ENCODE data around the gene COL23A1. TPM values are rescaled to one million over a fixed set of nuclear protein-coding genes. Genes with fewer than 3 reads are reported as not detected.

The COL23A1 gene
- total and polyA plus RNA-seq, 2 experiments from 2014 or later: 4.8 to 8.2 TPM

DNA sequence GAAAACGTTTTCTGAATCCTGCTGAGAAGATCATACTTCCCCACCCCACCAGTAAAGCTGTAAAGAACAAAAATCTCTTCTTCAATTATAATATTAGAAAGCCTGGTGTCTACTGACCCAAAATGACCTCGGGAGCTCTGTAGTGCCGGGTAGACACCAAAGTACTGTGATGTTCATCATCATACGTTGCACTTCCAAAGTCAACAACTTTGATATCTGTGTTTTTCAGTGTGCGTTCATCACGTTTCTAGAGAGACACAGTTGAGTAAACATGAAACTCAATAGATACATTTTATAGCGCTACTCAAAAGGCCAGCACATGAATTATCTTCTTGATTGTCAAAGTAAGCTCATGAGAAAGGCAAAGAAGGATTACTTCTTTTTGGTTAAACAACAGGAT lies 22.1 kb upstream of the COL23A1 start:
- H3K4me2 ChIP-seq: no peak overlapping the region
- no peak for TF ChIP-seq ZNF331 (CRISPR knock-in tag; IDR thresholded peaks at IDR 0.05; ENCODE audit: low read depth)
- TF ChIP-seq, protein P1, sequence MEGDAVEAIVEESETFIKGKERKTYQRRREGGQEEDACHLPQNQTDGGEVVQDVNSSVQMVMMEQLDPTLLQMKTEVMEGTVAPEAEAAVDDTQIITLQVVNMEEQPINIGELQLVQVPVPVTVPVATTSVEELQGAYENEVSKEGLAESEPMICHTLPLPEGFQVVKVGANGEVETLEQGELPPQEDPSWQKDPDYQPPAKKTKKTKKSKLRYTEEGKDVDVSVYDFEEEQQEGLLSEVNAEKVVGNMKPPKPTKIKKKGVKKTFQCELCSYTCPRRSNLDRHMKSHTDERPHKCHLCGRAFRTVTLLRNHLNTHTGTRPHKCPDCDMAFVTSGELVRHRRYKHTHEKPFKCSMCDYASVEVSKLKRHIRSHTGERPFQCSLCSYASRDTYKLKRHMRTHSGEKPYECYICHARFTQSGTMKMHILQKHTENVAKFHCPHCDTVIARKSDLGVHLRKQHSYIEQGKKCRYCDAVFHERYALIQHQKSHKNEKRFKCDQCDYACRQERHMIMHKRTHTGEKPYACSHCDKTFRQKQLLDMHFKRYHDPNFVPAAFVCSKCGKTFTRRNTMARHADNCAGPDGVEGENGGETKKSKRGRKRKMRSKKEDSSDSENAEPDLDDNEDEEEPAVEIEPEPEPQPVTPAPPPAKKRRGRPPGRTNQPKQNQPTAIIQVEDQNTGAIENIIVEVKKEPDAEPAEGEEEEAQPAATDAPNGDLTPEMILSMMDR (conservative IDR thresholded peaks at IDR 0.05; ENCODE audit: low read depth in 2 of 2): no peak
- no peak for TF ChIP-seq NANOG (IDR thresholded peaks at IDR 0.05; ENCODE audit: borderline replicate concordance)
- no peak overlapping the region for H3K27ac ChIP-seq (ENCODE audit: low read depth)
- H3K4me3 ChIP-seq: no peak overlapping the region
- peaks cover 1% of the 10 kb centered on the region; the same call in 1 of the 2 replicates for H3K79me2 ChIP-seq (replicated peaks; ENCODE audit: insufficient read depth)
- peaks cover 73% of the 10 kb centered on the region for H3K36me3 Mint-ChIP-seq (ENCODE audit: low read depth)
- ATAC-seq (no peak), DNase-seq (ENCODE audit: low spot score) (no peak)
- H2AFZ ChIP-seq: no peak overlapping the region
- H3K36me3 ChIP-seq (ENCODE audit: insufficient read depth): peaks cover 72% of the 10 kb centered on the region
- peaks cover 2% of the 10 kb centered on the region for H3K27me3 Mint-ChIP-seq (ENCODE audit: insufficient read depth, low read depth, poor library complexity)
- no peaks in the 10 kb centered on the region for H3K4me1 Mint-ChIP-seq
- no peaks in the 10 kb centered on the region for H3K9me2 ChIP-seq (ENCODE audit: insufficient read depth)
- no peaks in the 10 kb centered on the region for H3K4me1 ChIP-seq (ENCODE audit: insufficient read depth)
- H3F3A ChIP-seq (replicated peaks; ENCODE audit: low read depth): no peaks in the 10 kb centered on the region
- H4K20me1 ChIP-seq (replicated peaks; ENCODE audit: insufficient read depth): no peaks in the 10 kb centered on the region; the same call in 1 of the 2 replicates
- H3K4me3 Mint-ChIP-seq: no peak overlapping the region
- no peaks in the 10 kb centered on the region for H3K27me3 ChIP-seq (ENCODE audit: insufficient read depth)
- H3K9me3 Mint-ChIP-seq: no peaks in the 10 kb centered on the region
- no peak overlapping the region for H3K27ac Mint-ChIP-seq

DNA sequence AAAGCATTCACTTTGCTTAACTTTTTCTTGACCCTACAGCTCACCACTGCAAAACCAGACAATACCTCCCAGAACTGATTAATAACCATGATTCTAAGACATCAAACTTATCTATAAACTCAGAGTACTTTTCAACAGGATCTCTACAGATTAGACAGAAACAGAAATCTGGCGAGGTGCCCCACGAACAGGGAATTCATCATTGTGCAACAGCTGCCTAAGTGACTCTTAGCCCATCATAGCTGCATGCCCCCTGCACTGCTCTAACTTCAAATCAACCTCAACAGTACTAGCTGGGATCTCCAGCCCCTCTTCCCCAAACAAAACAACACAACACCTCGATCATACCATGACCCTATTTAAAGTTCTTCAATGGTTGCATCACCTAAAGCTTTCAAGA lies 16.1 kb upstream of the COL23A1 start:
- no peak overlapping the region for H3K4me2 ChIP-seq
- no peaks in the 10 kb centered on the region for H3K27me3 ChIP-seq (ENCODE audit: insufficient read depth)
- no peak overlapping the region for H3K27ac Mint-ChIP-seq
- H4K20me1 ChIP-seq (replicated peaks; ENCODE audit: insufficient read depth): no peaks in the 10 kb centered on the region; the same call in 1 of the 2 replicates
- no peak overlapping the region for H2AFZ ChIP-seq
- TF ChIP-seq CREB1 (CRISPR knock-in tag; IDR thresholded peaks at IDR 0.05; ENCODE audit: low read depth): no peak
- DNase-seq (ENCODE audit: low spot score) (no peak), ATAC-seq (no peak)
- H3K36me3 ChIP-seq (ENCODE audit: insufficient read depth): peaks cover 56% of the 10 kb centered on the region
- H3K27me3 Mint-ChIP-seq (ENCODE audit: insufficient read depth, low read depth, poor library complexity): peaks cover 2% of the 10 kb centered on the region
- no peaks in the 10 kb centered on the region for H3K9me2 ChIP-seq (ENCODE audit: insufficient read depth)
- no peak overlapping the region for H3K4me3 Mint-ChIP-seq
- H3K9me3 Mint-ChIP-seq: peaks cover 15% of the 10 kb centered on the region; the same call in 2 of the 3 replicates
- no peaks in the 10 kb centered on the region for H3K79me2 ChIP-seq (replicated peaks; ENCODE audit: insufficient read depth)
- H3K36me3 Mint-ChIP-seq (ENCODE audit: low read depth): peaks cover 85% of the 10 kb centered on the region
- no peak overlapping the region for H3K27ac ChIP-seq (ENCODE audit: low read depth)
- no peaks in the 10 kb centered on the region for H3K4me1 ChIP-seq (ENCODE audit: insufficient read depth)
- no peaks in the 10 kb centered on the region for H3F3A ChIP-seq (replicated peaks; ENCODE audit: low read depth)
- H3K4me3 ChIP-seq: no peak overlapping the region
- no peaks in the 10 kb centered on the region for H3K4me1 Mint-ChIP-seq

DNA sequence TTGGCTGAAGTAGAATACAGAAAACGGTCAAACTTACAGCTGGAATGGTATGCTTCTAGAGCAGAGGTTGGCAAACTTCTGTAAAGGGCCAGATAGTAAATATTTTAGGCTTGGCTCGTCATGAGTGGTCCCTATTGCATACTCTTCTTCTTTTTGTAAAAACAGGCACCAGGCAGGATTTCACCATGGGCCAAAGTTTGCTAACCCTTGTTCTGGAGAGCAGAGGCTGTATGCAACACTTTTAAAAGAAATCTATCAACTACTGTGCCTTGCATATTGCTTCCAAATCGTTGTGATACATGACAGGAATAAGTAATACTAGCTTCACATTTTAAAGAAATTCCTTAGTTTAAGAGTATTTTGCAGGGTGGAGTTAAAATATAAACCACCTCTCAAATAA lies 15.6 kb upstream of the COL23A1 start:
- no peak overlapping the region for H3K4me3 Mint-ChIP-seq
- no peak for DNase-seq (ENCODE audit: low spot score)
- H3K36me3 Mint-ChIP-seq (ENCODE audit: low read depth): peaks cover 85% of the 10 kb centered on the region
- Histone ChIP-seq H3K27ac (ENCODE audit: low read depth) (no peak overlapping the region), H2AFZ (no peak overlapping the region), H3K27me3 (ENCODE audit: insufficient read depth) (no peaks in the 10 kb centered on the region), H3F3A (replicated peaks; ENCODE audit: low read depth) (no peaks in the 10 kb centered on the region), H3K79me2 (replicated peaks; ENCODE audit: insufficient read depth) (no peaks in the 10 kb centered on the region), H3K9me2 (ENCODE audit: insufficient read depth) (no peaks in the 10 kb centered on the region), H3K4me1 (ENCODE audit: insufficient read depth) (no peaks in the 10 kb centered on the region), H3K36me3 (ENCODE audit: insufficient read depth) (peaks cover 51% of the 10 kb centered on the region), H3K4me3 (no peak overlapping the region), H4K20me1 (replicated peaks; ENCODE audit: insufficient read depth) (no peaks in the 10 kb centered on the region; the same call in 1 of the 2 replicates), H3K4me2 (no peak overlapping the region)
- peaks cover 15% of the 10 kb centered on the region; the same call in 2 of the 3 replicates for H3K9me3 Mint-ChIP-seq
- H3K27me3 Mint-ChIP-seq (ENCODE audit: insufficient read depth, low read depth, poor library complexity): peaks cover 2% of the 10 kb centered on the region
- ATAC-seq: no peak
- no peaks in the 10 kb centered on the region for H3K4me1 Mint-ChIP-seq
- H3K27ac Mint-ChIP-seq: no peak overlapping the region
- TF ChIP-seq, protein P1 (conservative IDR thresholded peaks at IDR 0.05; ENCODE audit: low read depth in 2 of 2): no peak
- TF ChIP-seq ZNF331 (CRISPR knock-in tag; IDR thresholded peaks at IDR 0.05; ENCODE audit: low read depth): no peak
- no peak for TF ChIP-seq STAT1 (IDR thresholded peaks at IDR 0.05; ENCODE audit: unreplicated experiment)
- no peak for TF ChIP-seq POLR2AphosphoS5 (IDR thresholded peaks at IDR 0.05; ENCODE audit: low read depth)
- no peak for TF ChIP-seq CREB1 (CRISPR knock-in tag; IDR thresholded peaks at IDR 0.05; ENCODE audit: low read depth)
- TF ChIP-seq, protein P2, sequence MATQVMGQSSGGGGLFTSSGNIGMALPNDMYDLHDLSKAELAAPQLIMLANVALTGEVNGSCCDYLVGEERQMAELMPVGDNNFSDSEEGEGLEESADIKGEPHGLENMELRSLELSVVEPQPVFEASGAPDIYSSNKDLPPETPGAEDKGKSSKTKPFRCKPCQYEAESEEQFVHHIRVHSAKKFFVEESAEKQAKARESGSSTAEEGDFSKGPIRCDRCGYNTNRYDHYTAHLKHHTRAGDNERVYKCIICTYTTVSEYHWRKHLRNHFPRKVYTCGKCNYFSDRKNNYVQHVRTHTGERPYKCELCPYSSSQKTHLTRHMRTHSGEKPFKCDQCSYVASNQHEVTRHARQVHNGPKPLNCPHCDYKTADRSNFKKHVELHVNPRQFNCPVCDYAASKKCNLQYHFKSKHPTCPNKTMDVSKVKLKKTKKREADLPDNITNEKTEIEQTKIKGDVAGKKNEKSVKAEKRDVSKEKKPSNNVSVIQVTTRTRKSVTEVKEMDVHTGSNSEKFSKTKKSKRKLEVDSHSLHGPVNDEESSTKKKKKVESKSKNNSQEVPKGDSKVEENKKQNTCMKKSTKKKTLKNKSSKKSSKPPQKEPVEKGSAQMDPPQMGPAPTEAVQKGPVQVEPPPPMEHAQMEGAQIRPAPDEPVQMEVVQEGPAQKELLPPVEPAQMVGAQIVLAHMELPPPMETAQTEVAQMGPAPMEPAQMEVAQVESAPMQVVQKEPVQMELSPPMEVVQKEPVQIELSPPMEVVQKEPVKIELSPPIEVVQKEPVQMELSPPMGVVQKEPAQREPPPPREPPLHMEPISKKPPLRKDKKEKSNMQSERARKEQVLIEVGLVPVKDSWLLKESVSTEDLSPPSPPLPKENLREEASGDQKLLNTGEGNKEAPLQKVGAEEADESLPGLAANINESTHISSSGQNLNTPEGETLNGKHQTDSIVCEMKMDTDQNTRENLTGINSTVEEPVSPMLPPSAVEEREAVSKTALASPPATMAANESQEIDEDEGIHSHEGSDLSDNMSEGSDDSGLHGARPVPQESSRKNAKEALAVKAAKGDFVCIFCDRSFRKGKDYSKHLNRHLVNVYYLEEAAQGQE (IDR thresholded peaks at IDR 0.05; ENCODE audit: unreplicated experiment): no peak
- no peak for TF ChIP-seq ZNF114 (CRISPR knock-in tag; IDR thresholded peaks at IDR 0.05)
- TF ChIP-seq, protein P3, sequence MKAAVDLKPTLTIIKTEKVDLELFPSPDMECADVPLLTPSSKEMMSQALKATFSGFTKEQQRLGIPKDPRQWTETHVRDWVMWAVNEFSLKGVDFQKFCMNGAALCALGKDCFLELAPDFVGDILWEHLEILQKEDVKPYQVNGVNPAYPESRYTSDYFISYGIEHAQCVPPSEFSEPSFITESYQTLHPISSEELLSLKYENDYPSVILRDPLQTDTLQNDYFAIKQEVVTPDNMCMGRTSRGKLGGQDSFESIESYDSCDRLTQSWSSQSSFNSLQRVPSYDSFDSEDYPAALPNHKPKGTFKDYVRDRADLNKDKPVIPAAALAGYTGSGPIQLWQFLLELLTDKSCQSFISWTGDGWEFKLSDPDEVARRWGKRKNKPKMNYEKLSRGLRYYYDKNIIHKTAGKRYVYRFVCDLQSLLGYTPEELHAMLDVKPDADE (IDR thresholded peaks at IDR 0.05): no peak
- no peak for TF ChIP-seq EZH2phosphoT487 (IDR thresholded peaks at IDR 0.05; ENCODE audit: unreplicated experiment)
- TF ChIP-seq NANOG (IDR thresholded peaks at IDR 0.05; ENCODE audit: borderline replicate concordance): no peak
- no peak for TF ChIP-seq EZH2 (IDR thresholded peaks at IDR 0.05; ENCODE audit: low read depth, unreplicated experiment)

Data from GM23338 (cell line).